HepG2 (cell line): ENCODE measurements around the gene FAM171A2. TPM values are rescaled to one million over a fixed set of nuclear protein-coding genes. Genes with fewer than 3 reads are reported as not detected.

Source experiments
- ARID5B ChIP-seq: IDR thresholded peaks from 2 replicates; pipeline ENCODE4 v1.4.0; 2020; ENCODE audit warnings: mild to moderate bottlenecking, missing genetic modification reagents
- FLYWCH1 ChIP-seq: sonication (generic); formaldehyde crosslinking; IDR thresholded peaks from 2 replicates; pipeline ENCODE4 v1.8.1; 2023; ENCODE audit warnings: mild to moderate bottlenecking, missing genetic modification reagents
- FOSL2 ChIP-seq: sonication (generic); formaldehyde crosslinking; IDR thresholded peaks from 2 replicates; pipeline ENCODE4 v1.4.0; 2020; ENCODE audit warnings: missing genetic modification reagents
- HOXA3 ChIP-seq: sonication (generic); formaldehyde crosslinking; IDR thresholded peaks from 2 replicates; pipeline ENCODE4 v1.5.0; 2020; ENCODE audit warnings: missing genetic modification reagents
- KAT8 ChIP-seq: IDR thresholded peaks from 2 replicates; pipeline ENCODE4 v1.6.1; 2016; ENCODE audit warnings: missing genetic modification reagents, missing compliant biosample characterization
- KDM5B ChIP-seq: sonication (generic); formaldehyde crosslinking; IDR thresholded peaks from 2 replicates; pipeline ENCODE4 v1.4.0; 2020; ENCODE audit warnings: missing genetic modification reagents, mild to moderate bottlenecking, borderline replicate concordance
- KLF6 ChIP-seq: IDR thresholded peaks from 2 replicates; pipeline ENCODE4 v1.8.0; 2016; ENCODE audit warnings: missing biosample characterization, missing genetic modification reagents
- MIER3 ChIP-seq: IDR thresholded peaks from 2 replicates; pipeline ENCODE4 v1.6.1; 2016; ENCODE audit warnings: missing compliant biosample characterization, borderline replicate concordance
- SOX13 ChIP-seq, 3 experiments: fragments of 450-650 bp in 1 of 3; sonication (generic) in 1 of 3; formaldehyde crosslinking in 1 of 3; IDR thresholded peaks in 2 of 3; conservative IDR thresholded peaks in 1 of 3; 2 replicates each; pipeline versions ENCODE4 v1.5.0 to v1.6.1; 2016 to 2020; ENCODE audit warnings: antibody characterized with exemption in 1 of 3, mild to moderate bottlenecking in 1 of 3, missing compliant biosample characterization in 1 of 3, missing genetic modification reagents in 1 of 3, moderate library complexity in 1 of 3
- STAG1 ChIP-seq: sonication (generic); formaldehyde crosslinking; IDR thresholded peaks from 2 replicates; pipeline ENCODE4 v1.4.0; 2020; ENCODE audit warnings: missing genetic modification reagents
- ZBTB3 ChIP-seq: sonication (generic); formaldehyde crosslinking; IDR thresholded peaks from 2 replicates; pipeline ENCODE4 v1.4.0; 2020; ENCODE audit warnings: low read depth, mild to moderate bottlenecking, moderate library complexity, missing genetic modification reagents, borderline replicate concordance
- ZBTB38 ChIP-seq: sonication (generic); formaldehyde crosslinking; IDR thresholded peaks from 2 replicates; pipeline ENCODE4 v1.5.1; 2020; ENCODE audit warnings: mild to moderate bottlenecking, missing genetic modification reagents
- ZNF232 ChIP-seq: sonication (generic); formaldehyde crosslinking; IDR thresholded peaks from 2 replicates; pipeline ENCODE4 v1.4.0; 2020; ENCODE audit warnings: missing genetic modification reagents, borderline replicate concordance
- ZNF282 ChIP-seq: fragments of 450-650 bp; IDR thresholded peaks from 2 replicates; pipeline ENCODE4 v1.6.1; 2018; ENCODE audit not compliant: partially characterized antibody
- ZNF44 ChIP-seq: sonication (generic); formaldehyde crosslinking; IDR thresholded peaks from 2 replicates; pipeline ENCODE4 v1.5.1; 2020; ENCODE audit warnings: mild to moderate bottlenecking, missing genetic modification reagents
- ZNF782 ChIP-seq: sonication (generic); formaldehyde crosslinking; IDR thresholded peaks from 2 replicates; pipeline ENCODE4 v1.4.0; 2020; ENCODE audit warnings: missing genetic modification reagents, mild to moderate bottlenecking, borderline replicate concordance
- polyA plus RNA-seq, 8 experiments: library from polyadenylated mRNA; depleted of rRNA in 3 of 8; stranded (reverse) in 7 of 8; unstranded in 1 of 8; fragments of >200 nt; fragmentation: Illumina TruSeq in 4 of 8; extraction: Trizol in 4 of 8; gene quantifications; 2 replicates each; pipeline versions ENCODE4 v1.2.1 to v1.2.3, GENCODE V29; 2011 to 2016; ENCODE audit warnings: low read depth in 4 of 8, missing spikeins in 1 of 8, mixed read lengths in 1 of 8; ENCODE audit not compliant: insufficient read depth in 1 of 8
- total RNA-seq, 5 experiments: library from RNA; depleted of rRNA; stranded (reverse); fragments of >200 nt; fragmentation: Illumina TruSeq; extraction: Trizol; gene quantifications; 2 replicates each; pipeline ENCODE4 v1.2.3, GENCODE V29; 2016; ENCODE audit warnings: low read depth in 1 of 5
- TF ChIP-seq, protein P1 (sequence below): sonication (generic); formaldehyde crosslinking; IDR thresholded peaks from 2 replicates; pipeline ENCODE4 v1.4.0; 2020; ENCODE audit warnings: missing genetic modification reagents, borderline replicate concordance
- TF ChIP-seq, protein P2 (sequence below): sonication (generic); formaldehyde crosslinking; IDR thresholded peaks from 2 replicates; pipeline ENCODE4 v1.8.0; 2022; ENCODE audit warnings: missing genetic modification reagents, low read depth, mild to moderate bottlenecking, borderline replicate concordance
- TF ChIP-seq, protein P3 (sequence below): sonication (generic); formaldehyde crosslinking; IDR thresholded peaks from 2 replicates; pipeline ENCODE4 v1.4.0; 2020; ENCODE audit warnings: missing genetic modification reagents, borderline replicate concordance

The FAM171A2 gene
- total and polyA plus RNA-seq, 2 of the 13 experiments (the other 11 are each of a cell fraction or from before 2014, with no cell fraction given): 1.8 to 3.6 TPM

GRCh38 chr17:44345454-44346026 lies 18.1 kb downstream of the FAM171A2 start (continued):
- TF ChIP-seq KDM5B (CRISPR knock-in tag) (peak; percentile 3; the same call in 1 of the 2 replicates), KLF6 (CRISPR knock-in tag) (no peak), FOSL2 (CRISPR knock-in tag) (no peak), FLYWCH1 (CRISPR knock-in tag) (no peak), ZNF232 (no peak), ZNF44 (CRISPR knock-in tag) (peak; percentile 70; the same call in 1 of the 2 replicates), KAT8 (CRISPR knock-in tag) (no peak), ZBTB3 (CRISPR knock-in tag) (no peak), ZNF782 (0 out of 2 replicates have a peak, but pooled peaks have one; percentile 33), HOXA3 (CRISPR knock-in tag) (no peak), ZNF282 (no peak), ARID5B (CRISPR knock-in tag) (0 out of 2 replicates have a peak, but pooled peaks have one; percentile 3), ZBTB38 (CRISPR knock-in tag) (no peak), SOX13 (IDR thresholded peaks at IDR 0.05) (no peak), SOX13 (CRISPR knock-in tag; conservative IDR thresholded peaks at IDR 0.05 in 1 of 2, IDR thresholded peaks at IDR 0.05 in 1 of 2) (no peak; a peak in 1 of 4 replicates), STAG1 (peak; percentile 75), MIER3 (CRISPR knock-in tag) (no peak)
- TF ChIP-seq, protein P1, sequence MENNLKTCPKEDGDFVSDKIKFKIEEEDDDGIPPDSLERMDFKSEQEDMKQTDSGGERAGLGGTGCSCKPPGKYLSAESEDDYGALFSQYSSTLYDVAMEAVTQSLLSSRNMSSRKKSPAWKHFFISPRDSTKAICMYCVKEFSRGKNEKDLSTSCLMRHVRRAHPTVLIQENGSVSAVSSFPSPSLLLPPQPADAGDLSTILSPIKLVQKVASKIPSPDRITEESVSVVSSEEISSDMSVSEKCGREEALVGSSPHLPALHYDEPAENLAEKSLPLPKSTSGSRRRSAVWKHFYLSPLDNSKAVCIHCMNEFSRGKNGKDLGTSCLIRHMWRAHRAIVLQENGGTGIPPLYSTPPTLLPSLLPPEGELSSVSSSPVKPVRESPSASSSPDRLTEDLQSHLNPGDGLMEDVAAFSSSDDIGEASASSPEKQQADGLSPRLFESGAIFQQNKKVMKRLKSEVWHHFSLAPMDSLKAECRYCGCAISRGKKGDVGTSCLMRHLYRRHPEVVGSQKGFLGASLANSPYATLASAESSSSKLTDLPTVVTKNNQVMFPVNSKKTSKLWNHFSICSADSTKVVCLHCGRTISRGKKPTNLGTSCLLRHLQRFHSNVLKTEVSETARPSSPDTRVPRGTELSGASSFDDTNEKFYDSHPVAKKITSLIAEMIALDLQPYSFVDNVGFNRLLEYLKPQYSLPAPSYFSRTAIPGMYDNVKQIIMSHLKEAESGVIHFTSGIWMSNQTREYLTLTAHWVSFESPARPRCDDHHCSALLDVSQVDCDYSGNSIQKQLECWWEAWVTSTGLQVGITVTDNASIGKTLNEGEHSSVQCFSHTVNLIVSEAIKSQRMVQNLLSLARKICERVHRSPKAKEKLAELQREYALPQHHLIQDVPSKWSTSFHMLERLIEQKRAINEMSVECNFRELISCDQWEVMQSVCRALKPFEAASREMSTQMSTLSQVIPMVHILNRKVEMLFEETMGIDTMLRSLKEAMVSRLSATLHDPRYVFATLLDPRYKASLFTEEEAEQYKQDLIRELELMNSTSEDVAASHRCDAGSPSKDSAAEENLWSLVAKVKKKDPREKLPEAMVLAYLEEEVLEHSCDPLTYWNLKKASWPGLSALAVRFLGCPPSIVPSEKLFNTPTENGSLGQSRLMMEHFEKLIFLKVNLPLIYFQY (CRISPR knock-in tag): no peak
- TF ChIP-seq, protein P2, sequence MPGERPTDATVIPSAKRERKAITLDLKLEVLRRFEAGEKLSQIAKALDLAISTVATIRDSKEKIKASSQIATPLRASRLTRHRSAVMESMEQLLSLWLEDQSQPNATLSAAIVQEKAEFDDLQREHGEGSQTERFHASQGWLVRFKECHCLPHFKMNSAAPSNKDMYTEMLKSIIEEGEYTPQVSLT (CRISPR knock-in tag): no peak
- TF ChIP-seq, protein P3, sequence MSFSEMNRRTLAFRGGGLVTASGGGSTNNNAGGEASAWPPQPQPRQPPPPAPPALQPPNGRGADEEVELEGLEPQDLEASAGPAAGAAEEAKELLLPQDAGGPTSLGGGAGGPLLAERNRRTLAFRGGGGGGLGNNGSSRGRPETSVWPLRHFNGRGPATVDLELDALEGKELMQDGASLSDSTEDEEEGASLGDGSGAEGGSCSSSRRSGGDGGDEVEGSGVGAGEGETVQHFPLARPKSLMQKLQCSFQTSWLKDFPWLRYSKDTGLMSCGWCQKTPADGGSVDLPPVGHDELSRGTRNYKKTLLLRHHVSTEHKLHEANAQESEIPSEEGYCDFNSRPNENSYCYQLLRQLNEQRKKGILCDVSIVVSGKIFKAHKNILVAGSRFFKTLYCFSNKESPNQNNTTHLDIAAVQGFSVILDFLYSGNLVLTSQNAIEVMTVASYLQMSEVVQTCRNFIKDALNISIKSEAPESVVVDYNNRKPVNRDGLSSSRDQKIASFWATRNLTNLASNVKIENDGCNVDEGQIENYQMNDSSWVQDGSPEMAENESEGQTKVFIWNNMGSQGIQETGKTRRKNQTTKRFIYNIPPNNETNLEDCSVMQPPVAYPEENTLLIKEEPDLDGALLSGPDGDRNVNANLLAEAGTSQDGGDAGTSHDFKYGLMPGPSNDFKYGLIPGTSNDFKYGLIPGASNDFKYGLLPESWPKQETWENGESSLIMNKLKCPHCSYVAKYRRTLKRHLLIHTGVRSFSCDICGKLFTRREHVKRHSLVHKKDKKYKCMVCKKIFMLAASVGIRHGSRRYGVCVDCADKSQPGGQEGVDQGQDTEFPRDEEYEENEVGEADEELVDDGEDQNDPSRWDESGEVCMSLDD (CRISPR knock-in tag): no peak
